ENCODE data around the gene EPM2A. TPM values are rescaled to one million over a fixed set of nuclear protein-coding genes. Genes with fewer than 3 reads are reported as not detected.

EPM2A gene
- 2.5 and 2.7 TPM in 2 replicates for total RNA-seq (2022)
- percentile 47 among the genes with signal in this experiment for Bru-seq, nascent RNA
- percentile 35 among the genes with signal in this experiment for BruChase-seq, experiment 1, labeled RNA remaining after a 6-hour chase
- BruChase-seq, experiment 2, labeled RNA remaining after a 2-hour chase, result percentile 41 among the genes with signal in this experiment
- long read RNA-seq, partial matches to known transcripts, result 0 of 1 reads
- long read RNA-seq, other reads (novel, unspliced or antisense), result 0 of 1 reads

- Mint-ChIP-seq H3K4me1 (ENCODE audit: low read depth, unreplicated experiment) (no peaks in the 10 kb centered on the region), H3K27ac (ENCODE audit: unreplicated experiment) (peak within 1 kb of the TSS; percentile 94), H3K4me3 (ENCODE audit: low read depth, unreplicated experiment) (peak within 1 kb of the TSS; percentile 90), H3K9me3 (ENCODE audit: low read depth, unreplicated experiment) (no peaks in the 10 kb centered on the region), H3K27me3 (ENCODE audit: unreplicated experiment) (no peaks in the 10 kb centered on the region), H3K36me3 (ENCODE audit: insufficient read depth, unreplicated experiment) (peaks cover 15% of the 10 kb centered on the region)
- intact Hi-C loops (cut with micrococcal nuclease; ENCODE audit: unreplicated experiment), result loop anchor here (10.0 kb wide), 1 partner anchor 149 kb away; no protein-coding TSS in a partner anchor
- TF ChIP-seq CTCF (IDR thresholded peaks at IDR 0.05; ENCODE audit: unreplicated experiment), result no peak
- DNase-seq, result peak; percentile 74
- CTCF ChIA-PET, result interaction anchor here (0.6 to 1.1 kb wide), 2 partner anchors 152 to 577 kb away, joined by 3 read pairs; no protein-coding TSS in a partner anchor
- BruUV-seq (replicated peaks), result TSS peak; percentile 91
Observed at GRCh38 chr6:145735356-145736165, at the start of gene EPM2A. Gene EPM2A (minus strand): TSS chr6:145735520. CDS start chr6:145735498, 22 bp downstream.

GRCh38 chr6:145784683-145785082, 49.4 kb upstream of the EPM2A start:
- DNase-seq, result no peak
- no peaks in the 10 kb centered on the region for H3K4me1 Mint-ChIP-seq (ENCODE audit: low read depth, unreplicated experiment)
- no TSS peak for BruUV-seq (replicated peaks)
- CTCF ChIA-PET, result no interaction called here
- no peak overlapping the region for H3K27ac Mint-ChIP-seq (ENCODE audit: unreplicated experiment)
- intact Hi-C loops (cut with micrococcal nuclease; ENCODE audit: unreplicated experiment), result no loop called here
- no peaks in the 10 kb centered on the region for H3K27me3 Mint-ChIP-seq (ENCODE audit: unreplicated experiment)
- H3K36me3 Mint-ChIP-seq (ENCODE audit: insufficient read depth, unreplicated experiment), result no peaks in the 10 kb centered on the region
- H3K4me3 Mint-ChIP-seq (ENCODE audit: low read depth, unreplicated experiment), result no peak overlapping the region
- H3K9me3 Mint-ChIP-seq (ENCODE audit: low read depth, unreplicated experiment), result no peaks in the 10 kb centered on the region
- TF ChIP-seq CTCF (IDR thresholded peaks at IDR 0.05; ENCODE audit: unreplicated experiment), result no peak

GRCh38 chr6:145783796-145784195, 48.5 kb upstream of the EPM2A start:
- BruUV-seq (replicated peaks), result no TSS peak
- H3K4me3 Mint-ChIP-seq (ENCODE audit: low read depth, unreplicated experiment), result no peak overlapping the region
- TF ChIP-seq CTCF (IDR thresholded peaks at IDR 0.05; ENCODE audit: unreplicated experiment), result no peak
- no peak overlapping the region for H3K27ac Mint-ChIP-seq (ENCODE audit: unreplicated experiment)
- no peaks in the 10 kb centered on the region for H3K27me3 Mint-ChIP-seq (ENCODE audit: unreplicated experiment)
- no peak for DNase-seq
- no peaks in the 10 kb centered on the region for H3K4me1 Mint-ChIP-seq (ENCODE audit: low read depth, unreplicated experiment)
- H3K9me3 Mint-ChIP-seq (ENCODE audit: low read depth, unreplicated experiment), result no peaks in the 10 kb centered on the region
- CTCF ChIA-PET, result no interaction called here
- H3K36me3 Mint-ChIP-seq (ENCODE audit: insufficient read depth, unreplicated experiment), result no peaks in the 10 kb centered on the region
- intact Hi-C loops (cut with micrococcal nuclease; ENCODE audit: unreplicated experiment), result no loop called here

- Mint-ChIP-seq H3K9me3 (ENCODE audit: low read depth, unreplicated experiment) (no peaks in the 10 kb centered on the region), H3K4me1 (ENCODE audit: low read depth, unreplicated experiment) (peaks cover 19% of the 10 kb centered on the region), H3K4me3 (ENCODE audit: low read depth, unreplicated experiment) (no peak overlapping the region), H3K27ac (ENCODE audit: unreplicated experiment) (no peak overlapping the region), H3K27me3 (ENCODE audit: unreplicated experiment) (no peaks in the 10 kb centered on the region), H3K36me3 (ENCODE audit: insufficient read depth, unreplicated experiment) (no peaks in the 10 kb centered on the region)
- CTCF ChIA-PET, result no interaction called here
- no peak for DNase-seq
- intact Hi-C loops (cut with micrococcal nuclease; ENCODE audit: unreplicated experiment), result loop anchor here (5.0 kb wide), 1 partner anchor 39 kb away; the partner anchor contains the start of gene FBXO30
- TF ChIP-seq CTCF (IDR thresholded peaks at IDR 0.05; ENCODE audit: unreplicated experiment), result no peak
- BruUV-seq (replicated peaks), result no TSS peak
Observed at GRCh38 chr6:145772846-145773245, 37.5 kb upstream of the EPM2A start.
